ENCODE data around the gene HSD3B2.

- TF ChIP-seq CTCF (IDR thresholded peaks at IDR 0.05): no peak
- no peak for TF ChIP-seq POLR2AphosphoS5 (IDR thresholded peaks at IDR 0.05)
- no peak for TF ChIP-seq POLR2A (IDR thresholded peaks at IDR 0.05)
Measured at GRCh38 chr1:119462964-119463363, 48.0 kb downstream of the HSD3B2 start.
